ENCODE data around the gene MATN1. TPM values are rescaled to one million over a fixed set of nuclear protein-coding genes. Genes with fewer than 3 reads are reported as not detected.

Gene MATN1
- total RNA-seq, 1 donor from 2014 or later: 0.49 TPM

DNA sequence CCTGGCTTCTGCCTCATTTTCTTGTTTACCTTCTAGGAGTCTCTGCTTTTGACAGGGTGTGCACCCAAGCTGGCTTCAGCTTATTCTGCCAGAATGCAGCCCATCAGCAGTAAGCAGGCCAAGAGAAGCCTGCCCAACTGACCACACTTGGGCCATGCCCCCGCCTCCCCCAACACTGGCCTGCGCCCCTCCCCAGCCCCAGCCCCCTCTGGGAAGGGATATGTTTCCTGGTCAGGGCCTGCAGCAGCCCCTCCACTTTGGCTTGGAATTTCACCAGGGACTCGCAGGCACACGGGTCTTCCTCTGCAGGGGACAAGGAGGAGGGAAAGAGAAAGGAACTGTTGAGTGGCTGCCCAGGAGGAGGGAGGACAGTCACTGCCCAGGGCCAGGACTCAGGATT lies 9.4 kb downstream of the MATN1 start:
- DNase-seq (ENCODE audit: extremely low spot score in 2 of 2): no peak
- Histone ChIP-seq H3K27ac (peak overlapping the region; percentile 12), H3K27me3 (no peaks in the 10 kb centered on the region), H3K4me1 (peaks cover 7% of the 10 kb centered on the region), H3K4me3 (no peak overlapping the region), H3K9me3 (no peaks in the 10 kb centered on the region), H3K36me3 (no peaks in the 10 kb centered on the region)
- TF ChIP-seq, protein P1, sequence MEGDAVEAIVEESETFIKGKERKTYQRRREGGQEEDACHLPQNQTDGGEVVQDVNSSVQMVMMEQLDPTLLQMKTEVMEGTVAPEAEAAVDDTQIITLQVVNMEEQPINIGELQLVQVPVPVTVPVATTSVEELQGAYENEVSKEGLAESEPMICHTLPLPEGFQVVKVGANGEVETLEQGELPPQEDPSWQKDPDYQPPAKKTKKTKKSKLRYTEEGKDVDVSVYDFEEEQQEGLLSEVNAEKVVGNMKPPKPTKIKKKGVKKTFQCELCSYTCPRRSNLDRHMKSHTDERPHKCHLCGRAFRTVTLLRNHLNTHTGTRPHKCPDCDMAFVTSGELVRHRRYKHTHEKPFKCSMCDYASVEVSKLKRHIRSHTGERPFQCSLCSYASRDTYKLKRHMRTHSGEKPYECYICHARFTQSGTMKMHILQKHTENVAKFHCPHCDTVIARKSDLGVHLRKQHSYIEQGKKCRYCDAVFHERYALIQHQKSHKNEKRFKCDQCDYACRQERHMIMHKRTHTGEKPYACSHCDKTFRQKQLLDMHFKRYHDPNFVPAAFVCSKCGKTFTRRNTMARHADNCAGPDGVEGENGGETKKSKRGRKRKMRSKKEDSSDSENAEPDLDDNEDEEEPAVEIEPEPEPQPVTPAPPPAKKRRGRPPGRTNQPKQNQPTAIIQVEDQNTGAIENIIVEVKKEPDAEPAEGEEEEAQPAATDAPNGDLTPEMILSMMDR (IDR thresholded peaks at IDR 0.05): no peak
- TF ChIP-seq POLR2A (IDR thresholded peaks at IDR 0.05): no peak
- no peak for TF ChIP-seq POLR2AphosphoS5 (IDR thresholded peaks at IDR 0.05; ENCODE audit: insufficient read depth in 1 of 2, low read depth in 1 of 2)
- intact Hi-C loops (cut with DNase I): no loop called here

DNA sequence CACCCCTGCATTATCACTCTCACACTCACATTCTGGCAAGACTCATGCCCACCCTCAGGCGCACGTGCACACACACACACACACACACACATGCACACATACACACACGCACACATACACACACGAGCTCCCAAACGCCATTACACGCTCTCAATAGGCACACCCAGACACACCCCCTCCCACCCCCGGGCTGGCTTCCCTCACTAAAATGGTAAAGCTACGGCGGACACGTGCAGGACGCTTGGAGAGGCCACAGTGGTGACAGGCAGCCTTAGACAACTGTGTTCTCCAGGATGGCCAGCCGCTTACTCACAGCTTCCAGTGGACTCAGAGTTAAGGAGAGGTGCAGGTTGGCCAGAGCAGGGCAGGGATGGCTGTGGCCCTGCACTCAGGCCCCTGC lies 10.1 kb downstream of the MATN1 start:
- Histone ChIP-seq H3K4me3 (no peak overlapping the region), H3K4me1 (peaks cover 7% of the 10 kb centered on the region), H3K36me3 (no peaks in the 10 kb centered on the region), H3K9me3 (no peaks in the 10 kb centered on the region), H3K27ac (peak overlapping the region; percentile 12), H3K27me3 (no peaks in the 10 kb centered on the region)
- DNase-seq (ENCODE audit: extremely low spot score in 2 of 2): no peak
- intact Hi-C loops (cut with DNase I): no loop called here
- TF ChIP-seq, protein P1 (IDR thresholded peaks at IDR 0.05): no peak
- no peak for TF ChIP-seq POLR2AphosphoS5 (IDR thresholded peaks at IDR 0.05; ENCODE audit: insufficient read depth in 1 of 2, low read depth in 1 of 2)
- TF ChIP-seq POLR2A (IDR thresholded peaks at IDR 0.05): no peak

DNA sequence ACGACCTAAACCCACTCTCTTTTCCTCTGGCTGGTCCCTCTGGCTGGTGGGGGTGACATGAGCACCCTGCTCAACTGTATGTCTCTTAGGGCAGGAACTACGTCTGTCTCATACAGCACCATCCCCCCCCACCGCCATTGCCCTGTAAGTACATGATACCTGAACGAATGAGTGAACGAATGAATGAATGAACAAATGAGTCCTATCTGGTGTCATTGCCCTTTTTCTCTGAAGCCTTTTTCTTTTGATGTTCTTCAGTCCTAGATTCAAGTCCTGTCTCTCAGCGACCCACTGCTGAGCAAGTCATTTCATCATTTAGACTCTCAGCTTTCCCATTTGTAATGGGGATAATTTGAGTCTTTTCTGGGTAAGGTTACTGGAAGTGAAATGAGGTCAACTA lies 10.8 kb downstream of the MATN1 start:
- H3K9me3 ChIP-seq: no peaks in the 10 kb centered on the region
- intact Hi-C loops (cut with DNase I): no loop called here
- H3K27me3 ChIP-seq: no peaks in the 10 kb centered on the region
- no peak overlapping the region for H3K27ac ChIP-seq
- H3K4me1 ChIP-seq: peaks cover 12% of the 10 kb centered on the region
- H3K36me3 ChIP-seq: no peaks in the 10 kb centered on the region
- DNase-seq (ENCODE audit: extremely low spot score in 2 of 2): no peak
- no peak for TF ChIP-seq POLR2AphosphoS5 (IDR thresholded peaks at IDR 0.05; ENCODE audit: insufficient read depth in 1 of 2, low read depth in 1 of 2)
- TF ChIP-seq POLR2A (IDR thresholded peaks at IDR 0.05): no peak
- TF ChIP-seq, protein P1 (IDR thresholded peaks at IDR 0.05): no peak
- no peak overlapping the region for H3K4me3 ChIP-seq

DNA sequence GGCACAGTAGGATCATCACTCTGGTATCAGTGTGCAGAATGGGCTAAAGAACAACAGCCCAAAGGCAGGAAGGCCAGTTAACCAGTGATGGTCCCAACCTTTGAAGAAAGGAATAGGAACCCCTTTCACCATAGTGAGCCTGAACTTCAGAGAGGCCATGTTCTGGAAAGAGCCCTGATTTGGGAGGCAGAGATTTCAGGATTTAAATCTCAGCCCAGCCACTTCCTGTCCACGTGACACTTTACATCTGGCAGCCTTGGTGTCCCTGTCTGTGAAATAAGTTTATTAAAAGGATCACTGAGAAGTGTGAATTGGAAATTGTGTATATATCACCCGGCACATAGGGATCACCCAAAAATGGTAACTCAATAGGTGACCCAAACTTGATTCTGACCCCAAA lies 13.0 kb downstream of the MATN1 start:
- intact Hi-C loops (cut with DNase I): no loop called here
- no peaks in the 10 kb centered on the region for H3K36me3 ChIP-seq
- H3K27me3 ChIP-seq: no peaks in the 10 kb centered on the region
- H3K4me1 ChIP-seq: peaks cover 13% of the 10 kb centered on the region
- no peak for DNase-seq (ENCODE audit: extremely low spot score in 2 of 2)
- H3K9me3 ChIP-seq: no peaks in the 10 kb centered on the region
- no peak overlapping the region for H3K4me3 ChIP-seq
- TF ChIP-seq POLR2AphosphoS5 (IDR thresholded peaks at IDR 0.05; ENCODE audit: insufficient read depth in 1 of 2, low read depth in 1 of 2) (no peak), POLR2A (IDR thresholded peaks at IDR 0.05) (no peak)
- TF ChIP-seq, protein P1 (IDR thresholded peaks at IDR 0.05): no peak
- H3K27ac ChIP-seq: no peak overlapping the region

DNA sequence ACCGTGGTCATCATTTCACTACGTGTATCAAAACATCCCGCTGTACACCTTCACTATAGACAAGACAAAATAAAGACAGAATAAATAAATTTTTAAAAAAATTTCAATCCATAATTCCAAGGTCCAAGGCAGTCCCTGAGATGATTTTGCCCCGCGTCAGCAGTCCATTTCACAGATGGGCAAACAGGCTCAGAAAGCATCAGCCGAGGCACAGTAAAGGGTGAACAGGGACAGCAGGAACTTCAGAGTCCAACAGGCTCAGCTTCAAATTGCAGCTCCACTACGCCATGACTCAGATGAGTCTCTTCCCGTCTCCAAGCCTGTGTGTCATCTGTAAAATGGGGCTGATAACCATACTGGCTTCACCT lies 15.0 kb downstream of the MATN1 start:
- no peaks in the 10 kb centered on the region for H3K27me3 ChIP-seq
- no peak for TF ChIP-seq POLR2AphosphoS5 (IDR thresholded peaks at IDR 0.05; ENCODE audit: insufficient read depth in 1 of 2, low read depth in 1 of 2)
- intact Hi-C loops (cut with DNase I): loop anchor here (5.0 kb wide), 1 partner anchor 1471 kb away; the partner anchor contains the start of gene PTPRU

More for the DNA sequence above, 15.0 kb downstream of the MATN1 start:
- H3K4me1 ChIP-seq: peaks cover 25% of the 10 kb centered on the region
- no peak overlapping the region for H3K4me3 ChIP-seq
- no peak overlapping the region for H3K27ac ChIP-seq
- no peaks in the 10 kb centered on the region for H3K9me3 ChIP-seq
- no peak for DNase-seq (ENCODE audit: extremely low spot score in 2 of 2)
- no peaks in the 10 kb centered on the region for H3K36me3 ChIP-seq
